ENCODE measurements around the gene KLHL3. TPM values are rescaled to one million over a fixed set of nuclear protein-coding genes. Genes with fewer than 3 reads are reported as not detected.

The KLHL3 gene
- total and polyA plus RNA-seq, 8 donors = 1.8 to 6.6 (median 3.1) TPM

GRCh38 chr5:137612576-137612975, 123.3 kb downstream of the KLHL3 start:
- no peak for DNase-seq
- no peak for ATAC-seq
- no peak overlapping the region for H3K27ac ChIP-seq
- no peaks in the 10 kb centered on the region for H3K36me3 ChIP-seq
- intact Hi-C loops (cut with DNase I) = no loop called here
- peaks cover 0 to 3% (median 0%) of the 10 kb centered on the region in 4 donors for H3K27me3 ChIP-seq
- H3K4me1 ChIP-seq = no peaks in the 10 kb centered on the region
- H3K4me3 ChIP-seq = no peak overlapping the region
- no peak for TF ChIP-seq CTCF (IDR thresholded peaks at IDR 0.05)
- H3K9me3 ChIP-seq = no peaks in the 10 kb centered on the region
- no peak for FAIRE-seq

- FAIRE-seq (no peak), DNase-seq (no peak), ATAC-seq (no peak)
- H3K4me1 ChIP-seq = no peaks in the 10 kb centered on the region
- peaks cover 0 to 3% (median 0%) of the 10 kb centered on the region in 4 donors for H3K27me3 ChIP-seq
- H3K27ac ChIP-seq = no peak overlapping the region
- H3K4me3 ChIP-seq = no peak overlapping the region
- no peak for TF ChIP-seq CTCF (IDR thresholded peaks at IDR 0.05)
- WGBS, 2 donors = 78 to 80% methylated on average over 9 of the region's 9 CpGs
- intact Hi-C loops (cut with DNase I) = no loop called here
- no peaks in the 10 kb centered on the region for H3K9me3 ChIP-seq
- no peaks in the 10 kb centered on the region for H3K36me3 ChIP-seq
Measured at GRCh38 chr5:137611794-137612435, 124.0 kb downstream of the KLHL3 start.

- no peak overlapping the region for H3K27ac ChIP-seq
- no peak for FAIRE-seq
Measured at GRCh38 chr5:137611011-137611580, 124.8 kb downstream of the KLHL3 start.

GRCh38 chr5:137610598-137610997, 125.3 kb downstream of the KLHL3 start:
- FAIRE-seq = no peak
- no peaks in the 10 kb centered on the region for H3K4me1 ChIP-seq
- WGBS, 2 donors = 73 to 76% methylated on average over 4 of the region's 4 CpGs

More at GRCh38 chr5:137611011-137611580, 124.8 kb downstream of the KLHL3 start:
- intact Hi-C loops (cut with DNase I) = no loop called here
- TF ChIP-seq CTCF (IDR thresholded peaks at IDR 0.05) = no peak
- ATAC-seq (no peak), DNase-seq (no peak)
- H3K9me3 ChIP-seq = no peaks in the 10 kb centered on the region
- H3K4me1 ChIP-seq = no peaks in the 10 kb centered on the region
- no peaks in the 10 kb centered on the region for H3K36me3 ChIP-seq
- 69 to 71% methylated on average over 4 of the region's 4 CpGs for WGBS, 2 donors
- no peak overlapping the region for H3K4me3 ChIP-seq
- H3K27me3 ChIP-seq = peaks cover 0 to 3% (median 0%) of the 10 kb centered on the region in 4 donors

More at GRCh38 chr5:137610598-137610997, 125.3 kb downstream of the KLHL3 start:
- ATAC-seq (no peak), DNase-seq (no peak)
- Histone ChIP-seq H3K9me3 (no peaks in the 10 kb centered on the region), H3K27me3 (peaks cover 0 to 3% (median 0%) of the 10 kb centered on the region in 4 donors), H3K27ac (no peak overlapping the region), H3K4me3 (no peak overlapping the region), H3K36me3 (no peaks in the 10 kb centered on the region)
- intact Hi-C loops (cut with DNase I) = no loop called here
- no peak for TF ChIP-seq CTCF (IDR thresholded peaks at IDR 0.05)
